Breast epithelium (tissue), 4 donors: ENCODE data around the gene CSN1S1. TPM values are rescaled to one million over a fixed set of nuclear protein-coding genes. Genes with fewer than 3 reads are reported as not detected.
A peak's percentile ranks its signal among the peaks of the same experiment; 100 is the strongest.

Experiments used
- DNase-seq, 2 donors: peaks; one replicate each; pipeline ENCODE4 v3.0.0-alpha.2; 2019; ENCODE audit warnings: low spot score in 2 of 2
- H3K27ac ChIP-seq, 2 donors: fragments of 200-600 bp; sonication (generic) in 1 of 2; one replicate each; pipeline ENCODE4 v1.5.1; 2016 to 2019; ENCODE audit warnings: mild to moderate bottlenecking in 1 of 2
- H3K27me3 ChIP-seq, 2 donors: fragments of 200-600 bp; sonication (generic) in 1 of 2; one replicate each; pipeline versions ENCODE4 v1.5.1 to v1.6.0; 2017 to 2019; ENCODE audit warnings: control low read depth in 1 of 2, mild to moderate bottlenecking in 1 of 2
- H3K36me3 ChIP-seq: fragments of 200-600 bp; one replicate; pipeline ENCODE4 v1.5.1; 2019
- H3K4me1 ChIP-seq, 2 donors: fragments of 200-600 bp; sonication (generic); one replicate each; pipeline ENCODE4 v1.5.1; 2016 to 2019; ENCODE audit warnings: control low read depth in 1 of 2
- H3K4me3 ChIP-seq, 3 donors: fragments of 200-600 bp; sonication (generic); 1 replicate in 2 of 3; 2 replicates in 1 of 3; pipeline ENCODE4 v1.5.1; 2016 to 2019; ENCODE audit warnings: mild to moderate bottlenecking in 3 of 3, moderate library complexity in 2 of 3
- H3K9me3 ChIP-seq, 2 donors: fragments of 200-600 bp; sonication (generic) in 1 of 2; one replicate each; pipeline ENCODE4 v1.5.1; 2016 to 2019; ENCODE audit warnings: control low read depth in 1 of 2
- POLR2A ChIP-seq: fragments of 450-650 bp; IDR thresholded peaks from one replicate; pipeline ENCODE4 v1.6.1; 2016; ENCODE audit warnings: antibody characterized with exemption, mild to moderate bottlenecking, moderate library complexity
- POLR2AphosphoS5 ChIP-seq, 3 donors: sonication (generic); formaldehyde crosslinking; IDR thresholded peaks; one replicate each; pipeline ENCODE4 v1.6.1; 2017; ENCODE audit warnings: antibody characterized with exemption in 3 of 3
- intact Hi-C: fragments of 100-400 bp; cut with DNase I; formaldehyde crosslinking; loops from one replicate; pipeline ENCODE4 v1.15.1; 2023; ENCODE audit warnings: low total_unique reads
- total RNA-seq, 3 donors: library from RNA; depleted of rRNA; stranded (reverse); fragments of >200 nt; gene quantifications; one replicate each; pipeline ENCODE4 v1.1.0, GENCODE V29; 2016
- TF ChIP-seq, protein P1 (sequence below), 3 donors: fragments of 450-650 bp; IDR thresholded peaks; one replicate each; pipeline ENCODE4 v1.5.1; 2016 to 2017; ENCODE audit warnings: antibody characterized with exemption in 3 of 3, mild to moderate bottlenecking in 3 of 3, moderate library complexity in 3 of 3

CSN1S1 gene, protein sequence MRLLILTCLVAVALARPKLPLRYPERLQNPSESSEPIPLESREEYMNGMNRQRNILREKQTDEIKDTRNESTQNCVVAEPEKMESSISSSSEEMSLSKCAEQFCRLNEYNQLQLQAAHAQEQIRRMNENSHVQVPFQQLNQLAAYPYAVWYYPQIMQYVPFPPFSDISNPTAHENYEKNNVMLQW
- 1 to 10 TPM; 1.0 to 6.7 (median 2.9) TPM for total RNA-seq

DNA sequence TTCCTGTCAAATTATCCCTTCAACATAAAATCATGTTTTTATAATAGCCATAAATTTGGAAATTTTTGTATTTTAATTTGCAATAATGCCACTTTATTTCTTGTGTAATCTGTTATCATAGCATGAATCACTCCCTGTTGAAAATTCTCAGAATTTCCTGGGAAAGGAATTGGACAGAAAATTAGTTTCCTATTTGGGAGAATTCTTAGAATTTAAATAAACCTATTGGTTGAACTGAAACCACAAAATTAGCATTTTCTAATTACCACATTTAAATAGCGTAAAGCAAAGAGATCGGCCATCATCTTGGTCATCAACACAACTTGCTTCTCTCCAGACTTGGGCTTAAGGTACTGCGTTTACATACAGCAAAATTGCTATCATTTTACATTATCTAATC lies at the start of gene CSN1S1:
Gene CSN1S1, plus strand, starts transcription at position 301 of the 400 bp plus-strand sequence. CDS start 1,488 bp downstream, outside the sequence.
- Histone ChIP-seq H3K27me3 (no peaks in the 10 kb centered on the region), H3K9me3 (no peaks in the 10 kb centered on the region), H3K27ac (no peak within 1 kb of the TSS), H3K4me1 (no peaks in the 10 kb centered on the region), H3K36me3 (no peaks in the 10 kb centered on the region), H3K4me3 (no peak within 1 kb of the TSS)
- intact Hi-C loops, result no loop called here
- DNase-seq, result no peak
- TF ChIP-seq POLR2AphosphoS5 (IDR thresholded peaks at IDR 0.05), result no peak
- TF ChIP-seq, protein P1, sequence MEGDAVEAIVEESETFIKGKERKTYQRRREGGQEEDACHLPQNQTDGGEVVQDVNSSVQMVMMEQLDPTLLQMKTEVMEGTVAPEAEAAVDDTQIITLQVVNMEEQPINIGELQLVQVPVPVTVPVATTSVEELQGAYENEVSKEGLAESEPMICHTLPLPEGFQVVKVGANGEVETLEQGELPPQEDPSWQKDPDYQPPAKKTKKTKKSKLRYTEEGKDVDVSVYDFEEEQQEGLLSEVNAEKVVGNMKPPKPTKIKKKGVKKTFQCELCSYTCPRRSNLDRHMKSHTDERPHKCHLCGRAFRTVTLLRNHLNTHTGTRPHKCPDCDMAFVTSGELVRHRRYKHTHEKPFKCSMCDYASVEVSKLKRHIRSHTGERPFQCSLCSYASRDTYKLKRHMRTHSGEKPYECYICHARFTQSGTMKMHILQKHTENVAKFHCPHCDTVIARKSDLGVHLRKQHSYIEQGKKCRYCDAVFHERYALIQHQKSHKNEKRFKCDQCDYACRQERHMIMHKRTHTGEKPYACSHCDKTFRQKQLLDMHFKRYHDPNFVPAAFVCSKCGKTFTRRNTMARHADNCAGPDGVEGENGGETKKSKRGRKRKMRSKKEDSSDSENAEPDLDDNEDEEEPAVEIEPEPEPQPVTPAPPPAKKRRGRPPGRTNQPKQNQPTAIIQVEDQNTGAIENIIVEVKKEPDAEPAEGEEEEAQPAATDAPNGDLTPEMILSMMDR (IDR thresholded peaks at IDR 0.05), result no peak
- TF ChIP-seq POLR2A, result no peak

DNA sequence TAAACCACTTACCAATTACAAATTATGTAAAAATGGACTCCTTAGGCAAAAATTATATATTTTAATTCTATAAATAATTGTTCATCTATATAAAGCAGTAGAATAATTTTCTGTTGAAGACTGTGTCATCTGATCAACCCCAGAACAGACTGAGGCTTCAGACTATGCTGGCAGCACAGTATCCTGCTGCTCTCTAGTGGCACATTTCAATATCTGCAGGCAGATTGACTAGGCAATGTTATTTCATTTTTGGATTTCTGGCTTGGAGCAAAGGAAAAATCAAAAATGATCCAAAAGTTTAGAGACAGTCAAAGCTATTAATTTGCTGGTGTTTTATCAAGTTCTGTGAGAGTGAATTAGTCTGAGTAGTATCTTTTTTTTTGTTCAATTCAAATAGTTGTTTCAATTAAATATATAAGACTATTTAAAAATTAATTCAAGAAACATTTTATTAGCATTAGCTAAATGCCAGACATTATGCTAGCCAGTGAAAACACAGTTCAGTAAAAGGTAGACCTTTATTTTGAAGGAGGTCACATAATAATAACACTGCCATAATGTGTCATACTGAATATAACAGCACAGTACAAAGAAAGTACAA lies 49.6 kb upstream of the CSN1S1 start:
- intact Hi-C loops, result no loop called here

DNA sequence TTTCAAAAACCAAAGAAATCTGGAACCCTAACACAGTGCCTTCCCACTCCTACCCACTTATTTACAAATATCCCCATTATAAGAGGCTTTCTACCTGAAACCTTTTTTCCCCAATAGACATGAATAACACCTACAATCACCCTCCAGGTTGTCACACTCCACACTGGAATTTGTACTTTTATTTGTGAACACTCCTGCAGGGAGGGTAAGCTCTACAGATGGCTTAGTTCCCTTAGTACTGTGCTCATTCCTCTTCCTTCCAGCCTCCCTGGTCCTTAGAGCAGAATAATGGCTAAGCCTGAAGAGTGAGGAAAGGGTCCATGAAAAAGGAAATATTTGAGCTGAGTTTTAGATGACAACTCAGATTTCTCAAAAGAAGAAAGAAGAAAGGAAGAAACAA lies 48.7 kb upstream of the CSN1S1 start:
- H3K27ac ChIP-seq, result no peak overlapping the region
- intact Hi-C loops, result no loop called here
- H3K9me3 ChIP-seq, result no peaks in the 10 kb centered on the region
- H3K4me3 ChIP-seq, result no peak overlapping the region
- H3K4me1 ChIP-seq, result no peaks in the 10 kb centered on the region
- no peaks in the 10 kb centered on the region for H3K36me3 ChIP-seq
- TF ChIP-seq POLR2AphosphoS5 (IDR thresholded peaks at IDR 0.05) (no peak), POLR2A (no peak)
- TF ChIP-seq, protein P1 (IDR thresholded peaks at IDR 0.05), result no peak
- no peak for DNase-seq
- H3K27me3 ChIP-seq, result no peaks in the 10 kb centered on the region

More for the DNA sequence above, 49.6 kb upstream of the CSN1S1 start:
- Histone ChIP-seq H3K4me3 (no peak overlapping the region), H3K4me1 (no peaks in the 10 kb centered on the region), H3K27ac (no peak overlapping the region), H3K36me3 (no peaks in the 10 kb centered on the region), H3K9me3 (no peaks in the 10 kb centered on the region), H3K27me3 (no peaks in the 10 kb centered on the region)
- no peak for DNase-seq
- TF ChIP-seq, protein P1 (IDR thresholded peaks at IDR 0.05), result peak in 2 of 3 donors; percentile 59 to 64
- TF ChIP-seq POLR2A (no peak), POLR2AphosphoS5 (IDR thresholded peaks at IDR 0.05) (no peak)

DNA sequence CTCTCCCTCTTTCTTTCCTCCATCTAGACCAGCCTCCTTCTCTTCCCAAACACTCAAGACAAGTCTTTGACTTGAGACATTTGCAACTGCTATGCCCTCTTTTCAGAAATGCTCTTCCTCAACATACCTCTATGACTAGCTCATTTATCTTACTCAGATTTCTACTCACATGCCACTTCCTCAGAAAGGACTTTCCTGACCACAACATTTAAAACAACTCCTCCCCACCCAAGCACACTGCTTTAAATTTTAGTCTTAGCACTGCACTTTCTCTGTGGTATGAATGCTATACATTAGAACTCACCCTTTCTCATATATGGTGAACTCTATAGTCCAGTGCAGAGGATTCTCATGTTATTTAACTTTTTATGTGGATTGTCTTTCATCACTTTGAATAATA lies 42.5 kb upstream of the CSN1S1 start:
- no peaks in the 10 kb centered on the region for H3K4me1 ChIP-seq
- TF ChIP-seq POLR2A (no peak), POLR2AphosphoS5 (IDR thresholded peaks at IDR 0.05) (no peak)
- TF ChIP-seq, protein P1 (IDR thresholded peaks at IDR 0.05), result no peak
- no peak for DNase-seq
- H3K4me3 ChIP-seq, result no peak overlapping the region
- no peaks in the 10 kb centered on the region for H3K9me3 ChIP-seq
- intact Hi-C loops, result no loop called here
- no peaks in the 10 kb centered on the region for H3K36me3 ChIP-seq
- no peaks in the 10 kb centered on the region for H3K27me3 ChIP-seq
- H3K27ac ChIP-seq, result no peak overlapping the region

DNA sequence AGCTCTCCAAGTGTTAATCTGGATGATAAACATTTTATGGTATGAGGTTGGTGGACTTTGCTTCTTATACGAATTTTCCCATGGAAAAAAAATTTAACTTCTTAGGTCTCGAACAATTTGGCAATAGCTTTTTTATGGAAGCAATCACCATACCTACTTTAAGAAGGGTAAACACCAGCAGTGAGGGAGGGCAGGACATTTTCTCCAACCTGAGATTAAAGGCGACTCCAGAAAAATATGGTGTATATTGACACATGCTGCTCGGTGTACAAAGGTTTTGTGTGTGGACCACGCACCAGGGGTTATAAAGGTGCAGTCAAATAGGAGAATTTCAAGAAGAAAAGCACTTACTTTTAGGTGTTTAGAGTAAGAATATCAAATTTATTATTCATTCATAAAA lies 36.7 kb upstream of the CSN1S1 start:
- H3K36me3 ChIP-seq, result no peaks in the 10 kb centered on the region
- no peak overlapping the region for H3K27ac ChIP-seq
- no peaks in the 10 kb centered on the region for H3K9me3 ChIP-seq
- H3K27me3 ChIP-seq, result no peaks in the 10 kb centered on the region
- no peak for DNase-seq
- H3K4me3 ChIP-seq, result no peak overlapping the region
- TF ChIP-seq POLR2AphosphoS5 (IDR thresholded peaks at IDR 0.05) (no peak), POLR2A (no peak)
- TF ChIP-seq, protein P1 (IDR thresholded peaks at IDR 0.05), result no peak
- intact Hi-C loops, result no loop called here
- H3K4me1 ChIP-seq, result no peaks in the 10 kb centered on the region
